Gastroesophageal sphincter (tissue), 3 donors: Measurements from ENCODE around the gene TNNI3.

Experiments used
- EP300 ChIP-seq: sonication (generic); formaldehyde crosslinking; IDR thresholded peaks from one replicate; pipeline ENCODE4 v1.6.1; 2017; ENCODE audit warnings: antibody characterized with exemption, mild to moderate bottlenecking
- POLR2A ChIP-seq, 2 donors: fragments of 450-650 bp; IDR thresholded peaks; one replicate each; pipeline ENCODE4 v1.6.1; 2017; ENCODE audit warnings: antibody characterized with exemption in 2 of 2, mild to moderate bottlenecking in 2 of 2, moderate library complexity in 1 of 2
- TF ChIP-seq, protein P1 (sequence below), 4 experiments: fragments of 200-600 bp in 2 of 4; fragments of 450-650 bp in 2 of 4; sonication (generic) in 1 of 4; IDR thresholded peaks; one replicate each; pipeline ENCODE4 v1.5.1; 2017 to 2019; ENCODE audit warnings: antibody characterized with exemption in 4 of 4, mild to moderate bottlenecking in 2 of 4, moderate library complexity in 2 of 4

DNA sequence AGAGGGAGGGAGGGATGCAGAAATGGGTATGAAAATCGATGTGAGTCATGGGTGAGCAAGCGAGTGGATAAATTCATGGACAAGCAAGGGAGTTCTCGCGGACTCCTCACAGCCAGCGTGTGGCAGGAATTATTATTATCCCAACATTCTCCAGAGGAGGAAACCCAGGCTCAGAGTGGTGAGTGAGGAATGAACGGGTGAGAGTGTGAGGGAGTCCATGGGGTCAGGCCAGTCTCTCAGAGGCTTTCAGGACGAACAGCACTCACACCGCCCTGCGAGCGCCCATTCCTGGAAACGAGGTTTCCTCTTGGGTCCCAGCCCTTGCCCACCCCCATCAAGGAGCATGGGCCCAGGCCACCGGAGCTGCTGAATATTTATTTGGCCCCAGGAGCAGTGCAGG lies 15.2 kb upstream of the TNNI3 start:
- TF ChIP-seq, protein P1, sequence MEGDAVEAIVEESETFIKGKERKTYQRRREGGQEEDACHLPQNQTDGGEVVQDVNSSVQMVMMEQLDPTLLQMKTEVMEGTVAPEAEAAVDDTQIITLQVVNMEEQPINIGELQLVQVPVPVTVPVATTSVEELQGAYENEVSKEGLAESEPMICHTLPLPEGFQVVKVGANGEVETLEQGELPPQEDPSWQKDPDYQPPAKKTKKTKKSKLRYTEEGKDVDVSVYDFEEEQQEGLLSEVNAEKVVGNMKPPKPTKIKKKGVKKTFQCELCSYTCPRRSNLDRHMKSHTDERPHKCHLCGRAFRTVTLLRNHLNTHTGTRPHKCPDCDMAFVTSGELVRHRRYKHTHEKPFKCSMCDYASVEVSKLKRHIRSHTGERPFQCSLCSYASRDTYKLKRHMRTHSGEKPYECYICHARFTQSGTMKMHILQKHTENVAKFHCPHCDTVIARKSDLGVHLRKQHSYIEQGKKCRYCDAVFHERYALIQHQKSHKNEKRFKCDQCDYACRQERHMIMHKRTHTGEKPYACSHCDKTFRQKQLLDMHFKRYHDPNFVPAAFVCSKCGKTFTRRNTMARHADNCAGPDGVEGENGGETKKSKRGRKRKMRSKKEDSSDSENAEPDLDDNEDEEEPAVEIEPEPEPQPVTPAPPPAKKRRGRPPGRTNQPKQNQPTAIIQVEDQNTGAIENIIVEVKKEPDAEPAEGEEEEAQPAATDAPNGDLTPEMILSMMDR (IDR thresholded peaks at IDR 0.05), result no peak
- TF ChIP-seq EP300, result no peak
- TF ChIP-seq POLR2A (IDR thresholded peaks at IDR 0.05), result no peak
